ENCODE measurements around the gene TUFT1. TPM values are rescaled to one million over a fixed set of nuclear protein-coding genes. Genes with fewer than 3 reads are reported as not detected.

Gene TUFT1
- total RNA-seq, 1 experiment from 2014 or later = 12.3 TPM

GRCh38 chr1:151621351-151621750, 81.2 kb downstream of the TUFT1 start:
- ATAC-seq = no peak
- no peak overlapping the region for H3K27ac ChIP-seq (ENCODE audit: low read depth, low read length)
- ChIA-PET RAD21 (ENCODE audit: low non-redundant PET in 1 of 2, low total read pairs in 2 of 2, uncharacterized antibody in 2 of 2, unreplicated experiment in 2 of 2) (no interaction called here), CTCF (no interaction called here), POLR2A (no interaction called here)
- H3K9ac ChIP-seq (ENCODE audit: low read length) = no peak overlapping the region
- no TSS peak for BruUV-seq (replicated peaks)
- H3K4me3 ChIP-seq (replicated peaks in 1 of 2; ENCODE audit: low read depth in 1 of 2, low read length in 2 of 2) = no peak overlapping the region
- no peak overlapping the region for H3K4me2 ChIP-seq (ENCODE audit: low read length)
- DNase-seq (ENCODE audit: low read depth, low spot score) = no peak
- no peaks in the 10 kb centered on the region for H3K27me3 ChIP-seq (ENCODE audit: insufficient read depth, low read length)
- peaks cover 12 to 21% of the 10 kb centered on the region in 2 experiments; a peak in 3 of 4 replicates for H3K4me1 ChIP-seq (ENCODE audit: control insufficient read depth in 1 of 2, insufficient read depth in 2 of 2, low read length in 2 of 2)
- no peaks in the 10 kb centered on the region for H3K9me2 ChIP-seq (ENCODE audit: insufficient read depth)
- no peak overlapping the region for H2AFZ ChIP-seq (ENCODE audit: low read depth, low read length, poor library complexity, severe bottlenecking)
- intact Hi-C loops (cut with micrococcal nuclease) = no loop called here
- no peaks in the 10 kb centered on the region for H4K20me1 ChIP-seq (ENCODE audit: insufficient read depth)
- H3K9me3 ChIP-seq (ENCODE audit: control insufficient read depth in 1 of 2, insufficient read depth in 1 of 2, low read depth in 1 of 2, low read length in 2 of 2) = no peaks in the 10 kb centered on the region
- TF ChIP-seq ELF1 (IDR thresholded peaks at IDR 0.05; ENCODE audit: borderline replicate concordance, low read depth) (no peak), FOSL1 (IDR thresholded peaks at IDR 0.05; ENCODE audit: low read depth) (no peak), EGR1 (IDR thresholded peaks at IDR 0.05; ENCODE audit: low read depth) (no peak), CBX3 (IDR thresholded peaks at IDR 0.05; ENCODE audit: low read depth) (no peak), YY1 (IDR thresholded peaks at IDR 0.05; ENCODE audit: extremely low read depth, insufficient replicate concordance, low read depth, low read length) (no peak), ATF3 (IDR thresholded peaks at IDR 0.05) (no peak), EZH2phosphoT487 (IDR thresholded peaks at IDR 0.05; ENCODE audit: borderline replicate concordance) (no peak), SRF (IDR thresholded peaks at IDR 0.05; ENCODE audit: low read depth) (no peak), CTCF (IDR thresholded peaks at IDR 0.05 in 2 of 3, conservative IDR thresholded peaks at IDR 0.05 in 1 of 3; ENCODE audit: borderline replicate concordance in 1 of 3, insufficient read depth in 1 of 3, low read depth in 2 of 3, low read length in 2 of 3) (no peak), SP1 (IDR thresholded peaks at IDR 0.05; ENCODE audit: low read depth) (no peak)
- TF ChIP-seq, protein P1, sequence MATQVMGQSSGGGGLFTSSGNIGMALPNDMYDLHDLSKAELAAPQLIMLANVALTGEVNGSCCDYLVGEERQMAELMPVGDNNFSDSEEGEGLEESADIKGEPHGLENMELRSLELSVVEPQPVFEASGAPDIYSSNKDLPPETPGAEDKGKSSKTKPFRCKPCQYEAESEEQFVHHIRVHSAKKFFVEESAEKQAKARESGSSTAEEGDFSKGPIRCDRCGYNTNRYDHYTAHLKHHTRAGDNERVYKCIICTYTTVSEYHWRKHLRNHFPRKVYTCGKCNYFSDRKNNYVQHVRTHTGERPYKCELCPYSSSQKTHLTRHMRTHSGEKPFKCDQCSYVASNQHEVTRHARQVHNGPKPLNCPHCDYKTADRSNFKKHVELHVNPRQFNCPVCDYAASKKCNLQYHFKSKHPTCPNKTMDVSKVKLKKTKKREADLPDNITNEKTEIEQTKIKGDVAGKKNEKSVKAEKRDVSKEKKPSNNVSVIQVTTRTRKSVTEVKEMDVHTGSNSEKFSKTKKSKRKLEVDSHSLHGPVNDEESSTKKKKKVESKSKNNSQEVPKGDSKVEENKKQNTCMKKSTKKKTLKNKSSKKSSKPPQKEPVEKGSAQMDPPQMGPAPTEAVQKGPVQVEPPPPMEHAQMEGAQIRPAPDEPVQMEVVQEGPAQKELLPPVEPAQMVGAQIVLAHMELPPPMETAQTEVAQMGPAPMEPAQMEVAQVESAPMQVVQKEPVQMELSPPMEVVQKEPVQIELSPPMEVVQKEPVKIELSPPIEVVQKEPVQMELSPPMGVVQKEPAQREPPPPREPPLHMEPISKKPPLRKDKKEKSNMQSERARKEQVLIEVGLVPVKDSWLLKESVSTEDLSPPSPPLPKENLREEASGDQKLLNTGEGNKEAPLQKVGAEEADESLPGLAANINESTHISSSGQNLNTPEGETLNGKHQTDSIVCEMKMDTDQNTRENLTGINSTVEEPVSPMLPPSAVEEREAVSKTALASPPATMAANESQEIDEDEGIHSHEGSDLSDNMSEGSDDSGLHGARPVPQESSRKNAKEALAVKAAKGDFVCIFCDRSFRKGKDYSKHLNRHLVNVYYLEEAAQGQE (IDR thresholded peaks at IDR 0.05; ENCODE audit: low read depth) = no peak
- H3K79me2 ChIP-seq (ENCODE audit: insufficient read depth, low read length) = peaks cover 74% of the 10 kb centered on the region
- no peaks in the 10 kb centered on the region for H3K36me3 ChIP-seq (ENCODE audit: control insufficient read depth in 1 of 2, insufficient read depth in 2 of 2, low read length in 2 of 2)
